D721Med (cell line): ENCODE measurements around the gene GFRA4.

ENCODE experiments used
- DNase-seq: peaks from one replicate; pipeline ENCODE4 v3.0.0; 2011; ENCODE audit warnings: low spot score; ENCODE audit not compliant: insufficient read length
- FAIRE-seq: peaks from 2 replicates; lab custom pipeline; 2011; peaks lifted over from hg19 to GRCh38; lab: Jason Lieb, UNC
- TF ChIP-seq, protein P1 (sequence below): IDR thresholded peaks from 2 replicates; pipeline ENCODE4 v1.5.1; 2012; ENCODE audit warnings: mild to moderate bottlenecking, control low read depth; ENCODE audit not compliant: insufficient read depth; ENCODE audit errors: missing control alignments

The GFRA4 gene

DNA sequence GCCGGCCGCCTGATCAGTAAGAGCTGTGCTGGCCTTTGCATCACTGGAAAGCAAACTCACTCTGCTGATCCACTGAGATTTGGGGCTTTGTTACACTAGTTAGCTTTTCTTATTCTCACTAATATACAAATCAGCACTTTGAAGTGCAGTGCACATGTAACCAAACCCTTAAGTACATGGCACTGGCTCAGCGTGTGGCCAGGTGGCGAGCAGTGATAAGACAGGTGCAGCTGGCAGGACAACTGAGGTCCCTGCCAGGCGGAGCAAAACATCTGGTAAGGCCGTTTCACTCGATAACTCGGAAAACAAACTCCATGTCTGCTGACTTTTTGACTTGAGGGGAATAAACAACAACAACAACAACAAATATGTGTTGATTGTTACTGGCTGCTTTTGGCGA, 11.0 kb downstream of the GFRA4 start:
- no peak for FAIRE-seq
- no peak for DNase-seq
- TF ChIP-seq, protein P1, sequence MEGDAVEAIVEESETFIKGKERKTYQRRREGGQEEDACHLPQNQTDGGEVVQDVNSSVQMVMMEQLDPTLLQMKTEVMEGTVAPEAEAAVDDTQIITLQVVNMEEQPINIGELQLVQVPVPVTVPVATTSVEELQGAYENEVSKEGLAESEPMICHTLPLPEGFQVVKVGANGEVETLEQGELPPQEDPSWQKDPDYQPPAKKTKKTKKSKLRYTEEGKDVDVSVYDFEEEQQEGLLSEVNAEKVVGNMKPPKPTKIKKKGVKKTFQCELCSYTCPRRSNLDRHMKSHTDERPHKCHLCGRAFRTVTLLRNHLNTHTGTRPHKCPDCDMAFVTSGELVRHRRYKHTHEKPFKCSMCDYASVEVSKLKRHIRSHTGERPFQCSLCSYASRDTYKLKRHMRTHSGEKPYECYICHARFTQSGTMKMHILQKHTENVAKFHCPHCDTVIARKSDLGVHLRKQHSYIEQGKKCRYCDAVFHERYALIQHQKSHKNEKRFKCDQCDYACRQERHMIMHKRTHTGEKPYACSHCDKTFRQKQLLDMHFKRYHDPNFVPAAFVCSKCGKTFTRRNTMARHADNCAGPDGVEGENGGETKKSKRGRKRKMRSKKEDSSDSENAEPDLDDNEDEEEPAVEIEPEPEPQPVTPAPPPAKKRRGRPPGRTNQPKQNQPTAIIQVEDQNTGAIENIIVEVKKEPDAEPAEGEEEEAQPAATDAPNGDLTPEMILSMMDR = no peak

DNA sequence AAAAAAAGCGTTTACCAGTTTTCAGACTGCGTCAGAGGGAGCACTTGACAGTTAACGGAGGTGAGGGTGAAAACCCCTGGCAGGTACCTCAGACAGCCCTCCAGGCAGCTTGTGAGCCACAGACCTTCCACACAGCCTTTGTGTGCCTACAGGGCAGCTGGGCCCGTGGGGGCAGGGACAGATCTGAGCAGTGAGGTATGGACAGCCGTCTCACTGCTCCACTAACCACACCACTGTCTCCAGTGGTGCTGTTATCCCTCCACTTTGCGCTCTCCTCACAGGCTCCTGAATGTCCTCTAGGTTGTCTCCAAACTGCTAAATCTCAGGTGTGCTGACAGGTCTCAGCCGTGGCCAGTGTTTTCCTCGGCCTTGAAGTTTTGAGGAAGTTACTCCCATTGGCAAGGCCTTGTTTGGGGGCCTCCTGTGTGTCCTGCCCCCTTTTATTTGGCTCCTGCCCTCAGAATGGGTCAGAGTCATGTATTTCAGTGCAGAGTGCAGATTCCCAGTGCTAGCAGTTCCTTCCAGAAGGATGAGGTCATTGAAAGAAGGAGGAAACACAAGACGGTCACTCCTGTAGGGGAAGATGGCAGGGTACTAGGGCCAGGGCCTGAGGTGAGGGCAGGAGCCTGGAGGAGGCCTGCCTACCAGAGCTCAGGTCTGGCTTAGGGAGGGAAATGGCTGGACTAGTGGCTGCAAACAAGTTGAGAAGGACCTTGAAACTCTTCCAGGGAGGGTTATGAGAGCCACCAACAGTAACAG, 11.8 kb downstream of the GFRA4 start:
- DNase-seq (no peak), FAIRE-seq (no peak)
- TF ChIP-seq, protein P1 = no peak

DNA sequence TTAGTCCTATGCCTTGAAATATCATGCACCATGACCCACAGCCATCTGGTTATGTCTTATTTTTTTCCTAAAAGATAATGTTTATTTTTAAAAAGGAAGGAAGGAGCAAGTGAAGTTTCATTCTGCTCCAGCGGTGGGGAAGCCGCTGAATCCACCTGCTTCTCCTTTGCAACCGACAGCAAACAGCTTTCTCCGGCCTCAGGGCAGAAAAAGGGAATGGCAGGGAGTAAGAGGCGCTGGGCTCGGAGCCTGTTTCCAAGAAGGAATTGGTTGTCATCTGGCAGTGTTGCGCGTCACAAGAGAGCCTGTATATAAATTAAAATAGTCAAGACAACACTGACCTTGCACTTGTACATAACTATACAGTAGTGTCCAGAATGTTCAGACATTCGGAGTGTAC, 14.2 kb downstream of the GFRA4 start:
- TF ChIP-seq, protein P1 = no peak
- FAIRE-seq (no peak), DNase-seq (no peak)

DNA sequence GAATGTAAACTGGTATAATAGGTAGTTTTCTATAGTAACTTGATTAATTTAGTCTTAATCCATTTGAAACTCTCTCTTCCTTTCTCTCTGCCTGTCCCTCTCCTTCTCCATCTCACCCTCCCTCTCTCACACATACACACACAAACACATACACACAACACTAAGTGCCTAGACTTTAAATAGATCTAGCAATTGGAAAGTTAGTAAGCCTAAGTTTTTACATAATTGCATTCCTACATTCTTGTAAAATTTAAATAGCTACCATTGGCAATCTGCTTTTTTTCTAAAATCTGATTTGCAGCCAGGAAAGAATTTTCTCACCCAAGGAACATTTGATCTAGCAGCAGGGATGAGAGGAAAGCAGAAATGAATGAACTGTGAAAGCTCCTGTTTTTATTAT, 15.7 kb downstream of the GFRA4 start:
- TF ChIP-seq, protein P1 = no peak
- DNase-seq = no peak

DNA sequence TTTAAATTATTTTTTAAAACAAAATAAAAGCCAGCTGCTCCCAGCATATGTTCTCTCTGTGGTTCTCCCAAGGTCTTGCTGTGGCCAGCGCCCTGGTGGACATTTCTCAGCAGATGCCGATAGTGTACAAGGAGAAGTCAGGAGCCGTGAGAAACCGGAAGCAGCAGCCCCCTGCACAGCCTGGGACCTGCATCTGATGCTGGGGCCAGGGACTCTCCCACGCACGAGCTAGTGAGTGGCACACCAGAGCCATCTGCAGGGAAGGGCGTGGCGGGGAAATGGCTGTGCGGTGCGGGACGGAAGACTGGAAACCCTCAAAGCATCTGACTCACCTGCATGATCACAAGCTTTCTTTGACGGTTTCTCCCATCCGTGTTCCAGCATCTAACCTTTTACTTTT, 16.5 kb downstream of the GFRA4 start:
- DNase-seq (no peak), FAIRE-seq (no peak)
- TF ChIP-seq, protein P1 = no peak

More for the DNA sequence above, 15.7 kb downstream of the GFRA4 start:
- FAIRE-seq = no peak

DNA sequence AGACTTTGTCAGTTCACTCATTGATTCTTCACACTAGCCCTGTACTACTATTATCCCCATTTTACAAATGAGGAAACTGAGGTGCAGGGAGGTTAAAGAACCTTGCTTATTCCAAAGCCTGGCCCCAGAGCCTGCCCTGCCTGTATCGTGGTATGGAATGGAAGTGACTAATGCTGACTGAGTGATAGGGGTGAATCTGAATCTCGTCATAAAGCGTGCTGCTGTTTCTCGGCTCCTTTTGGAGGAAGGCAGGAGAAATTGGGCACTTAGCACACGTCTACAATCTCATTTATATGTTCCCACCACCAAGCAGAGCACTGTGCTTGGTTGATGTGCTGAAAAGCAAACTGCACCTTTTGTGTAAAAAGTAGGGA, 17.1 kb downstream of the GFRA4 start:
- FAIRE-seq (no peak), DNase-seq (no peak)
- TF ChIP-seq, protein P1 = no peak

DNA sequence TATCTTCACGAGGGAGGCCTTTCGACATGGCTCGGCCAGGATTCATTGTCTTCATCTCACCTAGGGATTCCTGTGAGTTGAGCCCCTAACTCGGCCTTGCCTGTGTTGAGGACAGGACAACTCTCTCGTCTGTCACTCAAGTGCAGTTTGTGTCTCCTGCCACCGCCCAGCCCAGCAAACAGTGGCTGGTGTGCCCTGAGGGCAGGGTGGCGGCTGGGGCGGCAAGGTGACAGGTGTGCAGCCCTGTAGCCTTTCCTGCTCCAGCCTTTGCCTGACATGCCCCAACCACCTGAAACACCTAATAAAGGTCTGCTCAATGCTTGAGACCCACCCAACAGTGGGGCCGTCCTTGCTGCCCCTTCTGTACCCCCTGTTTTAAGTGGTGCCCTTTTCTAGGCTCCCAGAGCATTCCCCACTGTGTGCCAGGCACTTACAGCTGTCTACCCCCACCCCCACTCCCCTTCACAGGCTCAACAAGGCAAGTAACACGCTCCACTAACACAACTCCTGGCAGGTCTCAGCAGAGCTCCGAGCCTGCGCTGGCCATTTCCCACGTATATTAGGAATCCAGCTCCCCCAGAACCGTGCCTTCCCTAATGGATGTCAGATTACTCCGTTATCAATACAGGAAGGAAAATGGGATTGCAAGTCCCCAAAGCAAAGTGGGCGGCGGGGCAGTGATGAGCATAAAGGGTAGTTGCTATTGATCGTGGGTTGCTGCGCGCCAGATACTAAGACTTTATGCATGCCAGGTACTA, 17.7 kb downstream of the GFRA4 start:
- TF ChIP-seq, protein P1 = no peak
- DNase-seq (no peak), FAIRE-seq (no peak)
